ENCODE measurements around the gene SLC43A3.
"Not testable (repeated sequence)": the region's sequence is repeated elsewhere in the genome, so short reads cannot be mapped to it uniquely, and the experiment has no call there.

Gene SLC43A3

GRCh38 chr11:57376095-57377090, 50.5 kb downstream of the SLC43A3 start:
- no peak for DNase-seq

- no peak for DNase-seq
Observed at GRCh38 chr11:57375490-57375889, 51.4 kb downstream of the SLC43A3 start.

GRCh38 chr11:57374966-57375365, 52.0 kb downstream of the SLC43A3 start:
- no peak for DNase-seq

- no peak for DNase-seq
Observed at GRCh38 chr11:57373146-57373545, 53.8 kb downstream of the SLC43A3 start.

- no peak for DNase-seq
Observed at GRCh38 chr11:57370941-57371340, 56.0 kb downstream of the SLC43A3 start.

- no peak for DNase-seq
Observed at GRCh38 chr11:57370251-57370650, 56.7 kb downstream of the SLC43A3 start.

GRCh38 chr11:57368845-57369232, 58.1 kb downstream of the SLC43A3 start:
- peak; percentile 59 for DNase-seq

- no peak for DNase-seq
Observed at GRCh38 chr11:57368106-57368844, 58.6 kb downstream of the SLC43A3 start.

GRCh38 chr11:57364851-57365660, 61.9 kb downstream of the SLC43A3 start:
- DNase-seq, result no peak

GRCh38 chr11:57363131-57364080, 63.5 kb downstream of the SLC43A3 start:
- no peak for DNase-seq

GRCh38 chr11:57361926-57362325, 65.0 kb downstream of the SLC43A3 start:
- DNase-seq, result no peak

GRCh38 chr11:57361420-57361819, 65.5 kb downstream of the SLC43A3 start:
- DNase-seq, result not testable (repeated sequence)

- no peak for DNase-seq
Observed at GRCh38 chr11:57360991-57361390, 65.9 kb downstream of the SLC43A3 start.

GRCh38 chr11:57359896-57360690, 66.8 kb downstream of the SLC43A3 start:
- no peak for DNase-seq

GRCh38 chr11:57359396-57359795, 67.5 kb downstream of the SLC43A3 start:
- no peak for DNase-seq

- no peak for DNase-seq
Observed at GRCh38 chr11:57358991-57359390, 67.9 kb downstream of the SLC43A3 start.

- no peak for DNase-seq
Observed at GRCh38 chr11:57358543-57358961, 68.4 kb downstream of the SLC43A3 start.

GRCh38 chr11:57357856-57358255, 69.1 kb downstream of the SLC43A3 start:
- DNase-seq, result no peak

GRCh38 chr11:57357310-57357709, 69.6 kb downstream of the SLC43A3 start:
- DNase-seq, result no peak
